Peyer's patch (tissue), 4 donors: Measurements from ENCODE around the gene SERINC4.

ENCODE experiments used
- CTCF ChIP-seq, 6 experiments: fragments of 450-650 bp in 4 of 6; fragments of 200-600 bp in 2 of 6; sonication (generic) in 1 of 6; IDR thresholded peaks; one replicate each; pipeline ENCODE4 v1.5.1; 2017 to 2019; ENCODE audit warnings: antibody characterized with exemption in 6 of 6, mild to moderate bottlenecking in 3 of 6, moderate library complexity in 1 of 6
- POLR2A ChIP-seq, 2 donors: fragments of 450-650 bp; IDR thresholded peaks; one replicate each; pipeline ENCODE4 v1.5.1; 2017; ENCODE audit warnings: antibody characterized with exemption in 2 of 2, mild to moderate bottlenecking in 2 of 2, moderate library complexity in 2 of 2

GRCh38 chr15:43777267-43777914, 22.6 kb downstream of the SERINC4 start:
- TF ChIP-seq POLR2A (IDR thresholded peaks at IDR 0.05) (peak in 1 of 2 donors; percentile 33), CTCF (IDR thresholded peaks at IDR 0.05) (peak; percentile 71 to 88 (median 81))
